GM19023 (cell line): ENCODE results near the gene ZNF276.
A peak's percentile ranks its signal among the peaks of the same experiment; 100 is the strongest.
"Not testable (repeated sequence)": the region's sequence is repeated elsewhere in the genome, so short reads cannot be mapped to it uniquely, and the experiment has no call there.

ENCODE experiments used
- ATAC-seq: cut with Tn5 transposase; IDR thresholded peaks from one replicate; pipeline ENCODE4 v1.9.1; 2021; ENCODE audit warnings: mild to moderate bottlenecking, moderate library complexity; ENCODE audit not compliant: unreplicated experiment

Gene ZNF276

GRCh38 chr16:89733792-89734191 is 12.5 kb downstream of the ZNF276 start:
- no peak for ATAC-seq

GRCh38 chr16:89736554-89736953 is 15.2 kb downstream of the ZNF276 start:
- no peak for ATAC-seq

GRCh38 chr16:89737341-89738071 is 16.2 kb downstream of the ZNF276 start:
- ATAC-seq, result no peak

- ATAC-seq, result no peak
These were observed 16.7 kb downstream of the ZNF276 start for GRCh38 chr16:89738072-89738377.

- ATAC-seq, result no peak
These were observed 17.4 kb downstream of the ZNF276 start for GRCh38 chr16:89738538-89739317.

- ATAC-seq, result no peak
These were observed 18.0 kb downstream of the ZNF276 start for GRCh38 chr16:89739383-89739782.

GRCh38 chr16:89741342-89742014 is 20.1 kb downstream of the ZNF276 start:
- ATAC-seq, result no peak

GRCh38 chr16:89742948-89743347 is 21.6 kb downstream of the ZNF276 start:
- no peak for ATAC-seq

GRCh38 chr16:89744813-89745212 is 23.5 kb downstream of the ZNF276 start:
- ATAC-seq, result no peak

GRCh38 chr16:89746043-89746442 is 24.7 kb downstream of the ZNF276 start:
- no peak for ATAC-seq

- ATAC-seq, result no peak
These were observed 26.7 kb downstream of the ZNF276 start for GRCh38 chr16:89748076-89748475.

- ATAC-seq, result no peak
These were observed 27.6 kb downstream of the ZNF276 start for GRCh38 chr16:89748921-89749320.

- no peak for ATAC-seq
These were observed 28.3 kb downstream of the ZNF276 start for GRCh38 chr16:89749637-89750036.

GRCh38 chr16:89759746-89760340 is 38.5 kb downstream of the ZNF276 start:
- ATAC-seq, result no peak

- no peak for ATAC-seq
These were observed 40.1 kb downstream of the ZNF276 start for GRCh38 chr16:89761304-89761922.

- ATAC-seq, result peak; percentile 86
These were observed 43.4 kb downstream of the ZNF276 start for GRCh38 chr16:89764711-89765201.

- peak; percentile 8 for ATAC-seq
These were observed 44.0 kb downstream of the ZNF276 start for GRCh38 chr16:89765292-89765830.

GRCh38 chr16:89770367-89770766 is 49.0 kb downstream of the ZNF276 start:
- ATAC-seq, result no peak

- ATAC-seq, result no peak
These were observed 53.9 kb downstream of the ZNF276 start for GRCh38 chr16:89775223-89775622.

GRCh38 chr16:89778211-89778610 is 56.9 kb downstream of the ZNF276 start:
- not testable (repeated sequence) for ATAC-seq
